RWPE1 (cell line): ENCODE data around the gene PTPRN2.
"Not testable (repeated sequence)": the region's sequence is repeated elsewhere in the genome, so short reads cannot be mapped to it uniquely, and the experiment has no call there.

ENCODE experiments used
- CTCF ChIA-PET: fragments of 350-600 bp; sonication (Branson Sonifier 250); formaldehyde crosslinking; extraction: SDS; loops from one replicate; lab custom pipeline; 2021; lab: Yijun Ruan, JAX
- POLR2A ChIA-PET: fragments of 400-600 bp; formaldehyde crosslinking; extraction: SDS; loops from one replicate; lab custom pipeline; 2020; ENCODE audit warnings: antibody characterized with exemption; ENCODE audit not compliant: low non-redundant PET; lab: Yijun Ruan, JAX
- DNase-seq: peaks from one replicate; pipeline ENCODE4 v3.0.0; 2012; ENCODE audit warnings: low spot score
- H3K27ac ChIP-seq: fragments of 450-650 bp; 2 replicates; pipeline ENCODE4 v1.5.1; 2017
- CTCF ChIP-seq: fragments of 450-650 bp; conservative IDR thresholded peaks from 2 replicates; pipeline ENCODE4 v1.5.1; 2017; ENCODE audit warnings: low read depth, mild to moderate bottlenecking

The PTPRN2 gene

GRCh38 chr7:157737151-157738065 lies 850.2 kb downstream of the PTPRN2 start:
- ChIA-PET CTCF (no interaction called here), POLR2A (no interaction called here)
- H3K27ac ChIP-seq: no peak overlapping the region
- no peak for DNase-seq
- TF ChIP-seq CTCF: no peak

GRCh38 chr7:157736341-157736740 lies 851.3 kb downstream of the PTPRN2 start:
- DNase-seq: no peak
- TF ChIP-seq CTCF: no peak
- POLR2A ChIA-PET: no interaction called here
- no peak overlapping the region for H3K27ac ChIP-seq
- CTCF ChIA-PET: interaction anchor here (0.6 kb wide), 1 partner anchor 12 kb away, joined by 3 read pairs; no protein-coding TSS in a partner anchor

DNA sequence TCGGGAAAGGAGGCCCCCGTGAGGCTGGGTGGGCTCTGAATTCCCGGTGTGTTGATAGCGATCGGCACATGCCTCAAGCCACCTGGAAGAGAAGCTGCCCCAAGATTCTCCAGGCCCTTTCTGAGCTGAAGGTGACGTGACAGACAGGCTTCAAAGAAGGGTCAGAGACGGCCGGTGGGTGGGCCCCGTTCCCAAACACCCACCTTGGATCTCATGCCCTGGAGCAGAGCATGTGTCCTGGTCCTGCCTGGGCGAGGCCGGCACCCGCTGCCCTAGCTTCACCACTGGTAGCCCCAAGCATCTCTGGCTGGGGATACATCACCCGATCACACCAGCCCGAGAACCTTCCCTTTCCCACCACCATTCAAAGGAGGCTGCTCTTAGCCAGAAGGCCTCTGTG lies 851.8 kb downstream of the PTPRN2 start:
- DNase-seq: no peak

GRCh38 chr7:157734676-157735640 lies 852.7 kb downstream of the PTPRN2 start:
- no peak for DNase-seq
- no peak overlapping the region for H3K27ac ChIP-seq
- no peak for TF ChIP-seq CTCF
- ChIA-PET CTCF (no interaction called here), POLR2A (no interaction called here)

More for the DNA sequence above, 851.8 kb downstream of the PTPRN2 start:
- TF ChIP-seq CTCF: no peak
- POLR2A ChIA-PET: no interaction called here
- CTCF ChIA-PET: interaction anchor here (0.6 kb wide), 1 partner anchor 12 kb away, joined by 3 read pairs; no protein-coding TSS in a partner anchor
- no peak overlapping the region for H3K27ac ChIP-seq

DNA sequence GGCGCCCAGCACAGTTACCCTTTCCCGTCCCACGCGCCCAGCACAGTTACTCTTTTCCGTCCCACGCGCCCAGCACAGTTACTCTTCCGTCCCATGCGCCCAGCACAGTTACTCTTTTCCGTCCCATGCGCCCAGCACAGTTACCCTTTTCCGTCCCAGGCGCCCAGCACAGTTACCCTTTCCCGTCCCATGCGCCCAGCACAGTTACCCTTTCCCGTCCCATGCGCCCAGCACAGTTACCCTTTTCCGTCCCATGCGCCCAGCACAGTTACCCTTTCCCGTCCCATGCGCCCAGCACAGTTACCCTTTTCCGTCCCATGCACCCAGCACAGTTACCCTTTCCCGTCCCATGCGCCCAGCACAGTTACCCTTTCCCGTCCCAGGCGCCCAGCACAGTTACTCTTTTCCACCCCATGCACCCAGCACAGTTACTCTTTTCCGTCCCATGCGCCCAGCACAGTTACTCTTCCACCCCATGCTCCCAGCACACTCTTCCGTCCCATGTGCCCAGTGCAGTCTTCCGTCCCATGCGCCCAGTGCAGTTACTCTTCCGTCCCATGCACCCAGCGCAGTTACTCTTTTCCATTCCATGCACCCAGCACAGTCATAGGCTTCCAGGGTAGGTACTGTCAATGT lies 853.7 kb downstream of the PTPRN2 start:
- DNase-seq, CTCF ChIA-PET, H3K27ac ChIP-seq, POLR2A ChIA-PET: not testable (repeated sequence)

- no peak for DNase-seq
- POLR2A ChIA-PET: no interaction called here
- H3K27ac ChIP-seq: no peak overlapping the region
- no peak for TF ChIP-seq CTCF
- CTCF ChIA-PET: no interaction called here
Observed at GRCh38 chr7:157731126-157731525, 856.5 kb downstream of the PTPRN2 start.
